Measurements from ENCODE around the gene NDUFS6.

NDUFS6 gene

GRCh38 chr5:1785062-1785461 is 16.1 kb upstream of the NDUFS6 start:
- TF ChIP-seq GABPA (IDR thresholded peaks at IDR 0.05; ENCODE audit: low read depth) (no peak), REST (IDR thresholded peaks at IDR 0.05; ENCODE audit: insufficient replicate concordance, low read depth) (no peak), CTCF (IDR thresholded peaks at IDR 0.05; ENCODE audit: insufficient read depth, low read length) (no peak), POLR2AphosphoS5 (IDR thresholded peaks at IDR 0.05; ENCODE audit: low read depth) (no peak), SPI1 (IDR thresholded peaks at IDR 0.05; ENCODE audit: borderline replicate concordance, low read depth) (no peak)
- Histone ChIP-seq H3K4me3 (replicated peaks; ENCODE audit: insufficient read depth, low read length) (no peak overlapping the region), H3K27me3 (ENCODE audit: insufficient read depth, poor library complexity, severe bottlenecking) (no peaks in the 10 kb centered on the region), H3K27ac (replicated peaks) (no peak overlapping the region)
- DNase-seq (ENCODE audit: low read depth in 1 of 2, low spot score in 1 of 2): no peak

GRCh38 chr5:1785984-1786383 is 15.2 kb upstream of the NDUFS6 start:
- no peaks in the 10 kb centered on the region for H3K27me3 ChIP-seq (ENCODE audit: insufficient read depth, poor library complexity, severe bottlenecking)

More at GRCh38 chr5:1785984-1786383, 15.2 kb upstream of the NDUFS6 start:
- no peak for TF ChIP-seq POLR2AphosphoS5 (IDR thresholded peaks at IDR 0.05; ENCODE audit: low read depth)
- TF ChIP-seq SPI1 (IDR thresholded peaks at IDR 0.05; ENCODE audit: borderline replicate concordance, low read depth): no peak
- TF ChIP-seq CTCF (IDR thresholded peaks at IDR 0.05; ENCODE audit: insufficient read depth, low read length): no peak
- TF ChIP-seq REST (IDR thresholded peaks at IDR 0.05; ENCODE audit: insufficient replicate concordance, low read depth): no peak
- TF ChIP-seq GABPA (IDR thresholded peaks at IDR 0.05; ENCODE audit: low read depth): no peak
- no peak for DNase-seq (ENCODE audit: low read depth in 1 of 2, low spot score in 1 of 2)
- no peak overlapping the region for H3K27ac ChIP-seq (replicated peaks)
- H3K4me3 ChIP-seq (replicated peaks; ENCODE audit: insufficient read depth, low read length): no peak overlapping the region

Data from HL-60 (cell line).